GM21447 (cell line): ENCODE data around the gene CYB561A3.

Experiments
- ATAC-seq: cut with Tn5 transposase; IDR thresholded peaks from one replicate; pipeline ENCODE4 v1.9.1; 2021; ENCODE audit not compliant: unreplicated experiment

CYB561A3 gene

GRCh38 chr11:61369372-61370348 lies 8.0 kb upstream of the CYB561A3 start:
- no peak for ATAC-seq

GRCh38 chr11:61368646-61369045 lies 7.0 kb upstream of the CYB561A3 start:
- no peak for ATAC-seq

- ATAC-seq: no peak
Measured at GRCh38 chr11:61367406-61367805, 5.7 kb upstream of the CYB561A3 start.

GRCh38 chr11:61364012-61364675 lies 2.5 kb upstream of the CYB561A3 start:
- no peak for ATAC-seq

- no peak for ATAC-seq
Measured at GRCh38 chr11:61362542-61362875, 827 bp upstream of the CYB561A3 start.

- no peak for ATAC-seq
Measured at GRCh38 chr11:61361237-61361740, 393 bp downstream of the CYB561A3 start.

GRCh38 chr11:61359516-61359915 lies 2.2 kb downstream of the CYB561A3 start:
- ATAC-seq: no peak

GRCh38 chr11:61358566-61358965 lies 3.1 kb downstream of the CYB561A3 start:
- ATAC-seq: no peak

- ATAC-seq: no peak
Measured at GRCh38 chr11:61357894-61358239, 3.8 kb downstream of the CYB561A3 start.

GRCh38 chr11:61357233-61357893 lies 4.3 kb downstream of the CYB561A3 start:
- ATAC-seq: peak; percentile 53

- no peak for ATAC-seq
Measured at GRCh38 chr11:61356706-61357105, 5.0 kb downstream of the CYB561A3 start.

GRCh38 chr11:61354208-61354607 lies 7.5 kb downstream of the CYB561A3 start:
- ATAC-seq: no peak

GRCh38 chr11:61353131-61354067 lies 8.3 kb downstream of the CYB561A3 start:
- no peak for ATAC-seq

GRCh38 chr11:61352038-61352437 lies 9.6 kb downstream of the CYB561A3 start:
- no peak for ATAC-seq

- ATAC-seq: no peak
Measured at GRCh38 chr11:61350803-61351202, 10.9 kb downstream of the CYB561A3 start.

- no peak for ATAC-seq
Measured at GRCh38 chr11:61350336-61350735, 11.3 kb downstream of the CYB561A3 start.

- ATAC-seq: no peak
Measured at GRCh38 chr11:61349916-61350315, 11.8 kb downstream of the CYB561A3 start.

- ATAC-seq: no peak
Measured at GRCh38 chr11:61349189-61349751, 12.4 kb downstream of the CYB561A3 start.

GRCh38 chr11:61347916-61348461 lies 13.7 kb downstream of the CYB561A3 start:
- no peak for ATAC-seq
